DOHH2 (cell line): ENCODE data around the gene LDLRAD4.

Source experiments
- H3F3A ChIP-seq: fragments of 200-600 bp; sonication (generic), shearing (Covaris generic); 2 replicates; pipeline ENCODE4 v1.6.0; 2016; ENCODE audit warnings: antibody characterized with exemption, mild to moderate bottlenecking; ENCODE audit not compliant: control insufficient read depth, insufficient read depth
- H3K27ac ChIP-seq: fragments of 200-600 bp; sonication (generic); 2 replicates; pipeline ENCODE4 v1.5.1; 2014; ENCODE audit warnings: low read depth, mild to moderate bottlenecking, low read length, moderate library complexity
- H3K27me3 ChIP-seq: fragments of 200-600 bp; sonication (generic); 2 replicates; pipeline ENCODE4 v1.6.1; 2014; ENCODE audit warnings: mild to moderate bottlenecking, low read length, mixed read lengths; ENCODE audit not compliant: control insufficient read depth
- H3K36me3 ChIP-seq: fragments of 200-600 bp; sonication (generic); 2 replicates; pipeline ENCODE4 v1.6.1; 2014; ENCODE audit warnings: mild to moderate bottlenecking, low read length, moderate library complexity, mixed read lengths; ENCODE audit not compliant: control insufficient read depth
- H3K4me1 ChIP-seq: fragments of 200-600 bp; sonication (generic); 2 replicates; pipeline ENCODE4 v1.6.1; 2014; ENCODE audit warnings: mild to moderate bottlenecking, low read length, mixed read lengths; ENCODE audit not compliant: control insufficient read depth
- H3K4me2 ChIP-seq: fragments of 200-600 bp; sonication (generic); 2 replicates; pipeline ENCODE4 v1.6.0; 2014; ENCODE audit warnings: mild to moderate bottlenecking, low read length, moderate library complexity
- H3K4me3 ChIP-seq: fragments of 200-600 bp; sonication (generic); 2 replicates; pipeline ENCODE4 v1.5.1; 2014; ENCODE audit warnings: mild to moderate bottlenecking, low read length, mixed read lengths
- H3K79me2 ChIP-seq: fragments of 200-600 bp; sonication (generic); 2 replicates; pipeline ENCODE4 v1.6.1; 2014; ENCODE audit warnings: mild to moderate bottlenecking, low read length, mixed read lengths; ENCODE audit not compliant: control insufficient read depth
- H3K9me2 ChIP-seq: fragments of 200-600 bp; sonication (generic); replicated peaks from 2 replicates; pipeline ENCODE4 v1.6.1; 2014; ENCODE audit warnings: mild to moderate bottlenecking, low read length, mixed read lengths; ENCODE audit not compliant: control insufficient read depth
- H3K9me3 ChIP-seq: fragments of 200-600 bp; sonication (generic); 2 replicates; pipeline ENCODE4 v1.6.1; 2014; ENCODE audit warnings: antibody characterized with exemption, low read length, mixed read lengths; ENCODE audit not compliant: control insufficient read depth, insufficient read depth
- H4K20me1 ChIP-seq: fragments of 200-600 bp; sonication (generic); 2 replicates; pipeline ENCODE4 v1.6.0; 2014; ENCODE audit warnings: low read depth, mild to moderate bottlenecking, antibody characterized with exemption, low read length, moderate library complexity; ENCODE audit not compliant: control insufficient read depth, insufficient read depth
- EZH2phosphoT487 ChIP-seq: fragments of 200-600 bp; sonication (generic); IDR thresholded peaks from 2 replicates; pipeline ENCODE4 v1.6.1; 2017; ENCODE audit warnings: borderline replicate concordance, mild to moderate bottlenecking, antibody characterized with exemption, low read length, moderate library complexity, mixed read lengths
- TF ChIP-seq, protein P1 (sequence below): fragments of 200-600 bp; sonication (generic); IDR thresholded peaks from one replicate; pipeline ENCODE4 v1.5.1; 2014; ENCODE audit warnings: antibody characterized with exemption, mild to moderate bottlenecking, low read depth, low read length; ENCODE audit not compliant: poor library complexity, severe bottlenecking

LDLRAD4 gene

DNA sequence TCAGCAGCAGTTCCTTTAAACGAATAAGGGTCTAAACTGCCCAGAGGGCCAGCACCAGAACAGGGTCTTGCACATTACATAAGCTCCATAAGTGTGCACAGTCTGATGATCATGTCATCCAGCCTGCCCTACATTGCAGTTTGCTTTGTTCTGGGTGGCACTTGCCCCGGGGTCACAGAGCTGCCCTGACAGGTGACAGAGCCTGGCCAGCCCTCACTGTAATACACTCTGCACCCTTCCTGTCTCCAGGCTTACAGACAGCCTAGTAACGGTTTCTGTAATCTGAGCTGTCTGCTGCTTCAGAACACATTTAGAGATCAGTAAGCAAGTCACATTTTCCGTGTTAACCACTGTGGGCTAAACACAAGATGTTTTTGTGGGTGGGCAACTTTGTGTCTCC lies 294.5 kb downstream of the LDLRAD4 start:
- Histone ChIP-seq H3K9me2 (no peaks in the 10 kb centered on the region), H3K27me3 (peaks cover 17% of the 10 kb centered on the region), H3F3A (no peaks in the 10 kb centered on the region), H3K36me3 (no peaks in the 10 kb centered on the region), H3K9me3 (no peaks in the 10 kb centered on the region), H3K79me2 (no peaks in the 10 kb centered on the region), H3K4me3 (no peak overlapping the region), H3K4me1 (no peaks in the 10 kb centered on the region), H3K4me2 (no peak overlapping the region), H4K20me1 (no peaks in the 10 kb centered on the region), H3K27ac (no peak overlapping the region)
- TF ChIP-seq EZH2phosphoT487 = no peak

DNA sequence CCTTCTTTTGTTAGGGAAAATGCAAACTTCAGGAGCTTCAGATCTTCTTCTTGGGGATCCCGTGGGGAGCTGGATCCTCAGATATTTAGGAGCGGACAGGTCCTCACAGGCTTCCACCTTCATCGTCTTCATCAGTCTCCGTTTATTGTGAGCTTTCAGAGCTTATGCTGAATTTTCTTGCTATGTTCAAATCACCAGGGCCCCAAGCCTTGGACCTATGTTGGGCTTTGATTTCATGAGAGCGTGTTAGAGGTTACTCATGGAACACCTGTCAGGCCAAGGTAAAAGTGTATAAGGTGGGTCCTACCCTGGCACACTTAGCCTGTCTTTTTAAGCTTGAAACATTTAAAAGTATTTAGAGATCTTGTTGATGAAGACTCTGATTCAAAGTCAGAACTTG lies 294.9 kb downstream of the LDLRAD4 start:
- TF ChIP-seq, protein P1, sequence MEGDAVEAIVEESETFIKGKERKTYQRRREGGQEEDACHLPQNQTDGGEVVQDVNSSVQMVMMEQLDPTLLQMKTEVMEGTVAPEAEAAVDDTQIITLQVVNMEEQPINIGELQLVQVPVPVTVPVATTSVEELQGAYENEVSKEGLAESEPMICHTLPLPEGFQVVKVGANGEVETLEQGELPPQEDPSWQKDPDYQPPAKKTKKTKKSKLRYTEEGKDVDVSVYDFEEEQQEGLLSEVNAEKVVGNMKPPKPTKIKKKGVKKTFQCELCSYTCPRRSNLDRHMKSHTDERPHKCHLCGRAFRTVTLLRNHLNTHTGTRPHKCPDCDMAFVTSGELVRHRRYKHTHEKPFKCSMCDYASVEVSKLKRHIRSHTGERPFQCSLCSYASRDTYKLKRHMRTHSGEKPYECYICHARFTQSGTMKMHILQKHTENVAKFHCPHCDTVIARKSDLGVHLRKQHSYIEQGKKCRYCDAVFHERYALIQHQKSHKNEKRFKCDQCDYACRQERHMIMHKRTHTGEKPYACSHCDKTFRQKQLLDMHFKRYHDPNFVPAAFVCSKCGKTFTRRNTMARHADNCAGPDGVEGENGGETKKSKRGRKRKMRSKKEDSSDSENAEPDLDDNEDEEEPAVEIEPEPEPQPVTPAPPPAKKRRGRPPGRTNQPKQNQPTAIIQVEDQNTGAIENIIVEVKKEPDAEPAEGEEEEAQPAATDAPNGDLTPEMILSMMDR = no peak
- TF ChIP-seq EZH2phosphoT487 = no peak
- H3F3A ChIP-seq = no peaks in the 10 kb centered on the region
- H3K36me3 ChIP-seq = no peaks in the 10 kb centered on the region

DNA sequence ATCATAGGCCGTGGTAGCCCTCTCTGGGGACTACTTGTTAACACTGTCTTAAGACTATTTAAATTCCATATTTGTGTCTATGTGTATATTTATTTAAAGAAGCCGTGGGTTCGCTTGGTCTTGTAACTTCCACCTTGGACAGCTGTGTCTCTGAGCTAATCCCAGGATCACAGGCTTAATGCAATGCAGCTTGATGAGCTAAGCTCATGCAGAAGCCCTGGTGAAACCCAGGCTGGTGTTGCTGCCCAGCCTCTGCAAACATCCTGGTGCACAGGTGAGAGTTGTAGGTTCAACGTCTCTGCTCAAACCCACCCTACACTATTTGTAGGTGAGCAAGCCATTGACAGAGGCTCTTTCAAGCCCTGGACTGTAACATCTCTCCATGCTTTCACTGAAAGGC lies 296.0 kb downstream of the LDLRAD4 start:
- H3K9me2 ChIP-seq = no peaks in the 10 kb centered on the region
- H3K4me3 ChIP-seq = no peak overlapping the region
- no peaks in the 10 kb centered on the region for H3K79me2 ChIP-seq
- no peak for TF ChIP-seq EZH2phosphoT487
- TF ChIP-seq, protein P1 = no peak
- H3K4me2 ChIP-seq = no peak overlapping the region
- no peaks in the 10 kb centered on the region for H3K36me3 ChIP-seq
- H3K4me1 ChIP-seq = no peaks in the 10 kb centered on the region
- H3K9me3 ChIP-seq = no peaks in the 10 kb centered on the region
- no peaks in the 10 kb centered on the region for H3F3A ChIP-seq
- no peaks in the 10 kb centered on the region for H4K20me1 ChIP-seq
- H3K27me3 ChIP-seq = peaks cover 11% of the 10 kb centered on the region
- H3K27ac ChIP-seq = no peak overlapping the region

More for the DNA sequence above, 294.9 kb downstream of the LDLRAD4 start:
- Histone ChIP-seq H3K27me3 (peaks cover 15% of the 10 kb centered on the region), H3K4me2 (no peak overlapping the region), H3K9me3 (no peaks in the 10 kb centered on the region), H3K79me2 (no peaks in the 10 kb centered on the region), H4K20me1 (no peaks in the 10 kb centered on the region), H3K4me1 (no peaks in the 10 kb centered on the region), H3K4me3 (no peak overlapping the region), H3K27ac (no peak overlapping the region), H3K9me2 (no peaks in the 10 kb centered on the region)

DNA sequence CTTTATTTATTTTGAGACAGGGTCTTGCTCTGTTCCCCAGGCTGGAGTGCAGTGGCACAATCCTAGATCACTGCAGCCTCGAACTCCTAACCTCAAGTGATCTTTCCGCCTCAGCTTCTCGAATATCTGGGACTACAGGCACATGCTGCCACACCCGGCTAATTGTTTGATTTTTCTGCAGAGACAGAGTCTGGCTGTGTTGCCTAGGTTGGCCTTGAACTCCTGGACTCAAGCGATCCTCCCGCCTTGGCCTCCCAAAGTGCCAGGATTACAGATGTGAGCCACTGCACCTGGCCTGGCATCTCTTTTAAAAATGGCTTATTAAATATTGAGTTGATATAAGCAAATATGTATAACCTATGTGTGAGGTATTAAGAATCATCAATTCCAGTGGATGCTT lies 298.3 kb downstream of the LDLRAD4 start:
- Histone ChIP-seq H3K79me2 (no peaks in the 10 kb centered on the region), H3K9me2 (no peaks in the 10 kb centered on the region), H3K27ac (no peak overlapping the region), H3K9me3 (no peaks in the 10 kb centered on the region), H3F3A (no peaks in the 10 kb centered on the region), H3K27me3 (peaks cover 3% of the 10 kb centered on the region), H4K20me1 (no peaks in the 10 kb centered on the region), H3K4me2 (no peak overlapping the region), H3K4me3 (no peak overlapping the region), H3K36me3 (no peaks in the 10 kb centered on the region), H3K4me1 (peaks cover 8% of the 10 kb centered on the region; the same call in 1 of the 2 replicates)
- no peak for TF ChIP-seq EZH2phosphoT487
- TF ChIP-seq, protein P1 = no peak
